Measurements from ENCODE around the gene SLC1A2. TPM values are rescaled to one million over a fixed set of nuclear protein-coding genes. Genes with fewer than 3 reads are reported as not detected.

SLC1A2 gene
- total RNA-seq, 1 experiment from 2014 or later, result 0.50 TPM

DNA sequence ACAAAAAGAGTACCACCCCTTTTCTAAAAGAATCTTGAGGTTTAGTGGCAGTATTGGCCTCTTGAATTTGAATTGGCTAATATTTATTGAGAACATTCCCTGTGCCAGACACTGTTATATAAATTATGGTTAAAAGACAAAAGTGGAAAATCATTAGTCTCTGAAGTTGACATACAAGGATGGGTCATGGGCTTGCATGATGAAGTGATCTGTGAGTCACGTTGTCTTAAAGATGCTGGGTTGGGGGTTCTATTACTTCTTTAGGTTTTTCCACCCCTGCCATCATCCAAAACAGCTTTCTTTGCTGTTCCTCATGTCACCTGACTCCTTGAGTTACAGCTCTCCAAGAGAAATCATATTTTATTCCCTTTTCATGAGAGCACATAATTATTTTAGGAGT, 195.4 kb downstream of the SLC1A2 start (continued):
- TF ChIP-seq, protein P1, sequence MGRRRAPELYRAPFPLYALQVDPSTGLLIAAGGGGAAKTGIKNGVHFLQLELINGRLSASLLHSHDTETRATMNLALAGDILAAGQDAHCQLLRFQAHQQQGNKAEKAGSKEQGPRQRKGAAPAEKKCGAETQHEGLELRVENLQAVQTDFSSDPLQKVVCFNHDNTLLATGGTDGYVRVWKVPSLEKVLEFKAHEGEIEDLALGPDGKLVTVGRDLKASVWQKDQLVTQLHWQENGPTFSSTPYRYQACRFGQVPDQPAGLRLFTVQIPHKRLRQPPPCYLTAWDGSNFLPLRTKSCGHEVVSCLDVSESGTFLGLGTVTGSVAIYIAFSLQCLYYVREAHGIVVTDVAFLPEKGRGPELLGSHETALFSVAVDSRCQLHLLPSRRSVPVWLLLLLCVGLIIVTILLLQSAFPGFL (CRISPR knock-in tag; IDR thresholded peaks at IDR 0.05; ENCODE audit: borderline replicate concordance), result no peak
- TF ChIP-seq KAT7 (CRISPR knock-in tag; IDR thresholded peaks at IDR 0.05; ENCODE audit: borderline replicate concordance) (no peak), ZNF423 (CRISPR knock-in tag; IDR thresholded peaks at IDR 0.05) (no peak), RELA (CRISPR knock-in tag; IDR thresholded peaks at IDR 0.05; ENCODE audit: borderline replicate concordance) (no peak), FOXP1 (CRISPR knock-in tag; IDR thresholded peaks at IDR 0.05; ENCODE audit: borderline replicate concordance) (no peak)

DNA sequence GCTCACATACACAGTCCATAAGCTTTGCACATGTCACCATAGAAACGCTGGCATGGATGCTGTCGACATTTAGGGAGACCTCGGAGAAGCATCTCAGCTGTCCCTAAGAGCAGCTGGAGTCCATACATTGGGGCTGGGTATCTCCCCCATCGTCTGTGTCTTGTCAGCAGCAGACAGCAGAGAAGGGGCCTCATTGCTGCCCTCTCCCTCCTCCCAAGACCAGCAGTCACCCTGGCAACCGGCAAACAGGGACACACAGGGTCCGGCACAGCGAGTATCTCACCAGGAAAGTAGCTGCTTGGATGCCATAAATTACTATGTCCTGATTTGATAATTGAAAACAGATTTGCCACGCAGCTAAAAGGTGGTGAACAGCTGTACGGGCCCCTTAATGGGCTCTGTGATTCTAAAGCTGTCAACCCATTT, 196.0 kb downstream of the SLC1A2 start:
- TF ChIP-seq, protein P2, sequence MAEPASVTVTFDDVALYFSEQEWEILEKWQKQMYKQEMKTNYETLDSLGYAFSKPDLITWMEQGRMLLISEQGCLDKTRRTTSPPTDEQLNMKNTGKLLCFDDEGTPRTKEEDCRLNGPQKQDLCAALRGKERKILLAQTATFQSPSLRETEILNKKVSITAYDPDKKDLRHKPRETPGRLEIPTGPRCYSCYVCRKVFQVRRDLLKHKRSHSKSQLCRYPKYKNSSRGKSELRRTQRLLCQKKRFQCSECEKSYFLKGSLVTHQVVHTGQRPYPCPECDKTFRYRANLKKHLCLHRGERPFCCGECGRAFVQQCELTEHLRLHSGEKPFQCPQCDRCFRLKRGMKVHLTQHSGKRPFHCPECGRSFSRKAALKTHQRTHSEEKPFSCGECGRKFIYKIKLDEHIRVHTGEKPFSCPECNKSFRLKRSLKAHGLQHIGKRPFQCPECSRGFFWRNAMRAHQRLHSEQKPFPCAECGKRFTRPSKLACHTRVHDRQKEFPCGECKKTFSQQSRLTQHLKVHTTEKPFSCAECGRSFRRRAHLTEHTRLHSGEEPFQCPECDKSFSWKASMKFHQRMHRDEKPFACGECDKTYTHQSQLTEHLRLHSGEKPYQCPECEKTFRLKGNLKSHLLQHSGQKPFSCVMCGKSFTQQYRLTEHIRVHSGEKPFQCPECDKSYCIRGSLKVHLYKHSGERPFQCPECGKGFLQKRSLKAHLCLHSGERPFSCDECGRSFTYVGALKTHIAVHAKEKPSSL (CRISPR knock-in tag; conservative IDR thresholded peaks at IDR 0.05), result no peak
- TF ChIP-seq, protein P3, sequence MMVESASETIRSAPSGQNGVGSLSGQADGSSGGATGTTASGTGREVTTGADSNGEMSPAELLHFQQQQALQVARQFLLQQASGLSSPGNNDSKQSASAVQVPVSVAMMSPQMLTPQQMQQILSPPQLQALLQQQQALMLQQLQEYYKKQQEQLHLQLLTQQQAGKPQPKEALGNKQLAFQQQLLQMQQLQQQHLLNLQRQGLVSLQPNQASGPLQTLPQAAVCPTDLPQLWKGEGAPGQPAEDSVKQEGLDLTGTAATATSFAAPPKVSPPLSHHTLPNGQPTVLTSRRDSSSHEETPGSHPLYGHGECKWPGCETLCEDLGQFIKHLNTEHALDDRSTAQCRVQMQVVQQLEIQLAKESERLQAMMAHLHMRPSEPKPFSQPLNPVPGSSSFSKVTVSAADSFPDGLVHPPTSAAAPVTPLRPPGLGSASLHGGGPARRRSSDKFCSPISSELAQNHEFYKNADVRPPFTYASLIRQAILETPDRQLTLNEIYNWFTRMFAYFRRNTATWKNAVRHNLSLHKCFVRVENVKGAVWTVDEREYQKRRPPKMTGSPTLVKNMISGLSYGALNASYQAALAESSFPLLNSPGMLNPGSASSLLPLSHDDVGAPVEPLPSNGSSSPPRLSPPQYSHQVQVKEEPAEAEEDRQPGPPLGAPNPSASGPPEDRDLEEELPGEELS (CRISPR knock-in tag; IDR thresholded peaks at IDR 0.05), result no peak
- TF ChIP-seq ESRRA (CRISPR knock-in tag; IDR thresholded peaks at IDR 0.05; ENCODE audit: borderline replicate concordance) (no peak), ELF4 (CRISPR knock-in tag; IDR thresholded peaks at IDR 0.05; ENCODE audit: low read depth) (no peak), PRRX2 (CRISPR knock-in tag; IDR thresholded peaks at IDR 0.05) (no peak), ETV6 (CRISPR knock-in tag; IDR thresholded peaks at IDR 0.05) (no peak), ZNF121 (CRISPR knock-in tag; IDR thresholded peaks at IDR 0.05) (no peak), FOXJ3 (CRISPR knock-in tag; IDR thresholded peaks at IDR 0.05; ENCODE audit: borderline replicate concordance) (no peak), ATF1 (CRISPR knock-in tag; IDR thresholded peaks at IDR 0.05) (no peak), EMX1 (CRISPR knock-in tag; IDR thresholded peaks at IDR 0.05) (no peak), HMGA2 (CRISPR knock-in tag; IDR thresholded peaks at IDR 0.05) (no peak), SMAD3 (CRISPR knock-in tag; IDR thresholded peaks at IDR 0.05; ENCODE audit: borderline replicate concordance) (no peak), NR1H2 (CRISPR knock-in tag; IDR thresholded peaks at IDR 0.05) (no peak), MXD4 (CRISPR knock-in tag; IDR thresholded peaks at IDR 0.05; ENCODE audit: borderline replicate concordance) (no peak), NR2C2 (CRISPR knock-in tag; IDR thresholded peaks at IDR 0.05) (no peak), RELA (CRISPR knock-in tag; IDR thresholded peaks at IDR 0.05; ENCODE audit: borderline replicate concordance) (no peak), FOXP1 (CRISPR knock-in tag; IDR thresholded peaks at IDR 0.05; ENCODE audit: borderline replicate concordance) (no peak)
- TF ChIP-seq, protein P4, sequence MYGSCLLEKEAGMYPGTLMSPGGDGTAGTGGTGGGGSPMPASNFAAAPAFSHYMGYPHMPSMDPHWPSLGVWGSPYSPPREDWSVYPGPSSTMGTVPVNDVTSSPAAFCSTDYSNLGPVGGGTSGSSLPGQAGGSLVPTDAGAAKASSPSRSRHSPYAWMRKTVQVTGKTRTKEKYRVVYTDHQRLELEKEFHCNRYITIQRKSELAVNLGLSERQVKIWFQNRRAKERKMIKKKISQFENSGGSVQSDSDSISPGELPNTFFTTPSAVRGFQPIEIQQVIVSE (CRISPR knock-in tag; IDR thresholded peaks at IDR 0.05; ENCODE audit: borderline replicate concordance), result no peak
- TF ChIP-seq, protein P5, sequence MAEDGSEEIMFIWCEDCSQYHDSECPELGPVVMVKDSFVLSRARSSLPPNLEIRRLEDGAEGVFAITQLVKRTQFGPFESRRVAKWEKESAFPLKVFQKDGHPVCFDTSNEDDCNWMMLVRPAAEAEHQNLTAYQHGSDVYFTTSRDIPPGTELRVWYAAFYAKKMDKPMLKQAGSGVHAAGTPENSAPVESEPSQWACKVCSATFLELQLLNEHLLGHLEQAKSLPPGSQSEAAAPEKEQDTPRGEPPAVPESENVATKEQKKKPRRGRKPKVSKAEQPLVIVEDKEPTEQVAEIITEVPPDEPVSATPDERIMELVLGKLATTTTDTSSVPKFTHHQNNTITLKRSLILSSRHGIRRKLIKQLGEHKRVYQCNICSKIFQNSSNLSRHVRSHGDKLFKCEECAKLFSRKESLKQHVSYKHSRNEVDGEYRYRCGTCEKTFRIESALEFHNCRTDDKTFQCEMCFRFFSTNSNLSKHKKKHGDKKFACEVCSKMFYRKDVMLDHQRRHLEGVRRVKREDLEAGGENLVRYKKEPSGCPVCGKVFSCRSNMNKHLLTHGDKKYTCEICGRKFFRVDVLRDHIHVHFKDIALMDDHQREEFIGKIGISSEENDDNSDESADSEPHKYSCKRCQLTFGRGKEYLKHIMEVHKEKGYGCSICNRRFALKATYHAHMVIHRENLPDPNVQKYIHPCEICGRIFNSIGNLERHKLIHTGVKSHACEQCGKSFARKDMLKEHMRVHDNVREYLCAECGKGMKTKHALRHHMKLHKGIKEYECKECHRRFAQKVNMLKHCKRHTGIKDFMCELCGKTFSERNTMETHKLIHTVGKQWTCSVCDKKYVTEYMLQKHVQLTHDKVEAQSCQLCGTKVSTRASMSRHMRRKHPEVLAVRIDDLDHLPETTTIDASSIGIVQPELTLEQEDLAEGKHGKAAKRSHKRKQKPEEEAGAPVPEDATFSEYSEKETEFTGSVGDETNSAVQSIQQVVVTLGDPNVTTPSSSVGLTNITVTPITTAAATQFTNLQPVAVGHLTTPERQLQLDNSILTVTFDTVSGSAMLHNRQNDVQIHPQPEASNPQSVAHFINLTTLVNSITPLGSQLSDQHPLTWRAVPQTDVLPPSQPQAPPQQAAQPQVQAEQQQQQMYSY (CRISPR knock-in tag; IDR thresholded peaks at IDR 0.05), result no peak
- Mint-ChIP-seq H3K27ac (no peak overlapping the region), H3K36me3 (no peaks in the 10 kb centered on the region), H3K4me3 (no peak overlapping the region), H3K27me3 (ENCODE audit: low read depth) (no peaks in the 10 kb centered on the region), H3K9me3 (no peaks in the 10 kb centered on the region), H3K4me1 (0 out of 2 replicates have a peak, but pooled peaks cover 3% of the 10 kb centered on the region)
- DNase-seq (ENCODE audit: low spot score), result no peak
- POLR2A ChIA-PET, result no interaction called here
- no peak for ATAC-seq
- CTCF ChIA-PET, result interaction anchor here (0.7 kb wide), 1 partner anchor 14 kb away, joined by 3 read pairs; no protein-coding TSS in a partner anchor
